ENCODE data around the gene RNF17. TPM values are rescaled to one million over a fixed set of nuclear protein-coding genes. Genes with fewer than 3 reads are reported as not detected.

Gene RNF17
- total RNA-seq, 1 experiment from 2014 or later, result not detected

DNA sequence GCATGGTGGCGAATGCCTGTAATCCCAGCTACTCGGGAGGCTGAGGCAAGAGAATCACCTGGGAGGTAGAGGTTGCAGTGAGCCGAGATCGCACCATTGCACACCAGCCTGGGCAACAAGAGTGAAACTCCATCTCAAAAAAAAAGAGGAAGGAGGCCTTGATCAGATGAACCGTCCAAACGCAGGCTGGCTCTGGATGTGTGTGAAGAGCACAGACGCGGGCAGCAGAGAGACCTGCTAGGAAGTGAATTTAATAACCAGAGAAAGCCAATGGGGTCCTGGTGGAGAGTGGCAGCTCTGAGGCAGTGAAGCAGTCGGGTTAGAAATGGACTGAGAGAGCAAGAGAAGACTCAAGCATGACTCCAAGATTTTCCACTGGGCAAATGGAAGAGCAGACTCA, 136.5 kb downstream of the RNF17 start:
- Histone ChIP-seq H3K27ac (ENCODE audit: low read depth, low read length) (no peak overlapping the region), H3K4me2 (ENCODE audit: low read length) (no peak overlapping the region), H4K20me1 (ENCODE audit: insufficient read depth) (no peaks in the 10 kb centered on the region), H2AFZ (ENCODE audit: low read depth, low read length, poor library complexity, severe bottlenecking) (no peak overlapping the region), H3K4me3 (replicated peaks in 1 of 2; ENCODE audit: low read depth in 1 of 2, low read length in 2 of 2) (no peak overlapping the region), H3K9ac (ENCODE audit: low read length) (no peak overlapping the region), H3K9me3 (ENCODE audit: control insufficient read depth in 1 of 2, insufficient read depth in 1 of 2, low read depth in 1 of 2, low read length in 2 of 2) (no peaks in the 10 kb centered on the region), H3K4me1 (ENCODE audit: control insufficient read depth in 1 of 2, insufficient read depth in 2 of 2, low read length in 2 of 2) (no peaks in the 10 kb centered on the region), H3K27me3 (ENCODE audit: insufficient read depth, low read length) (no peaks in the 10 kb centered on the region), H3K9me2 (ENCODE audit: insufficient read depth) (no peaks in the 10 kb centered on the region), H3K79me2 (ENCODE audit: insufficient read depth, low read length) (no peaks in the 10 kb centered on the region; the same call in 1 of the 2 replicates), H3K36me3 (ENCODE audit: control insufficient read depth in 1 of 2, insufficient read depth in 2 of 2, low read length in 2 of 2) (peaks cover 7 to 9% of the 10 kb centered on the region in 2 experiments; a peak in 2 of 4 replicates)
- ATAC-seq (no peak), DNase-seq (ENCODE audit: low read depth, low spot score) (no peak)
- TF ChIP-seq, protein P1, sequence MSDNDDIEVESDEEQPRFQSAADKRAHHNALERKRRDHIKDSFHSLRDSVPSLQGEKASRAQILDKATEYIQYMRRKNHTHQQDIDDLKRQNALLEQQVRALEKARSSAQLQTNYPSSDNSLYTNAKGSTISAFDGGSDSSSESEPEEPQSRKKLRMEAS (IDR thresholded peaks at IDR 0.05), result no peak
- TF ChIP-seq TCF7L2 (IDR thresholded peaks at IDR 0.05; ENCODE audit: borderline replicate concordance, extremely low read depth, insufficient read depth, insufficient read length) (no peak), EGR1 (IDR thresholded peaks at IDR 0.05; ENCODE audit: low read depth) (no peak), ZFX (IDR thresholded peaks at IDR 0.05) (no peak), SP1 (IDR thresholded peaks at IDR 0.05; ENCODE audit: low read depth) (no peak), CBX3 (IDR thresholded peaks at IDR 0.05; ENCODE audit: low read depth) (no peak), JUND (IDR thresholded peaks at IDR 0.05) (no peak), ELF1 (IDR thresholded peaks at IDR 0.05; ENCODE audit: borderline replicate concordance, low read depth) (no peak), EZH2phosphoT487 (IDR thresholded peaks at IDR 0.05; ENCODE audit: borderline replicate concordance) (no peak), POLR2A (IDR thresholded peaks at IDR 0.05; ENCODE audit: borderline replicate concordance, extremely low read depth, insufficient read depth, insufficient read length) (no peak), ZNF274 (IDR thresholded peaks at IDR 0.05; ENCODE audit: low read depth, low read length) (no peak), EZH2 (IDR thresholded peaks at IDR 0.05) (no peak)
- TF ChIP-seq, protein P2, sequence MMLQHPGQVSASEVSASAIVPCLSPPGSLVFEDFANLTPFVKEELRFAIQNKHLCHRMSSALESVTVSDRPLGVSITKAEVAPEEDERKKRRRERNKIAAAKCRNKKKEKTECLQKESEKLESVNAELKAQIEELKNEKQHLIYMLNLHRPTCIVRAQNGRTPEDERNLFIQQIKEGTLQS (IDR thresholded peaks at IDR 0.05), result no peak
- TF ChIP-seq, protein P3, sequence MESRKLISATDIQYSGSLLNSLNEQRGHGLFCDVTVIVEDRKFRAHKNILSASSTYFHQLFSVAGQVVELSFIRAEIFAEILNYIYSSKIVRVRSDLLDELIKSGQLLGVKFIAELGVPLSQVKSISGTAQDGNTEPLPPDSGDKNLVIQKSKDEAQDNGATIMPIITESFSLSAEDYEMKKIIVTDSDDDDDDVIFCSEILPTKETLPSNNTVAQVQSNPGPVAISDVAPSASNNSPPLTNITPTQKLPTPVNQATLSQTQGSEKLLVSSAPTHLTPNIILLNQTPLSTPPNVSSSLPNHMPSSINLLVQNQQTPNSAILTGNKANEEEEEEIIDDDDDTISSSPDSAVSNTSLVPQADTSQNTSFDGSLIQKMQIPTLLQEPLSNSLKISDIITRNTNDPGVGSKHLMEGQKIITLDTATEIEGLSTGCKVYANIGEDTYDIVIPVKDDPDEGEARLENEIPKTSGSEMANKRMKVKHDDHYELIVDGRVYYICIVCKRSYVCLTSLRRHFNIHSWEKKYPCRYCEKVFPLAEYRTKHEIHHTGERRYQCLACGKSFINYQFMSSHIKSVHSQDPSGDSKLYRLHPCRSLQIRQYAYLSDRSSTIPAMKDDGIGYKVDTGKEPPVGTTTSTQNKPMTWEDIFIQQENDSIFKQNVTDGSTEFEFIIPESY (IDR thresholded peaks at IDR 0.05; ENCODE audit: extremely low read depth, insufficient replicate concordance, low read length), result no peak
- TF ChIP-seq, protein P4, sequence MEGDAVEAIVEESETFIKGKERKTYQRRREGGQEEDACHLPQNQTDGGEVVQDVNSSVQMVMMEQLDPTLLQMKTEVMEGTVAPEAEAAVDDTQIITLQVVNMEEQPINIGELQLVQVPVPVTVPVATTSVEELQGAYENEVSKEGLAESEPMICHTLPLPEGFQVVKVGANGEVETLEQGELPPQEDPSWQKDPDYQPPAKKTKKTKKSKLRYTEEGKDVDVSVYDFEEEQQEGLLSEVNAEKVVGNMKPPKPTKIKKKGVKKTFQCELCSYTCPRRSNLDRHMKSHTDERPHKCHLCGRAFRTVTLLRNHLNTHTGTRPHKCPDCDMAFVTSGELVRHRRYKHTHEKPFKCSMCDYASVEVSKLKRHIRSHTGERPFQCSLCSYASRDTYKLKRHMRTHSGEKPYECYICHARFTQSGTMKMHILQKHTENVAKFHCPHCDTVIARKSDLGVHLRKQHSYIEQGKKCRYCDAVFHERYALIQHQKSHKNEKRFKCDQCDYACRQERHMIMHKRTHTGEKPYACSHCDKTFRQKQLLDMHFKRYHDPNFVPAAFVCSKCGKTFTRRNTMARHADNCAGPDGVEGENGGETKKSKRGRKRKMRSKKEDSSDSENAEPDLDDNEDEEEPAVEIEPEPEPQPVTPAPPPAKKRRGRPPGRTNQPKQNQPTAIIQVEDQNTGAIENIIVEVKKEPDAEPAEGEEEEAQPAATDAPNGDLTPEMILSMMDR (IDR thresholded peaks at IDR 0.05 in 2 of 3, conservative IDR thresholded peaks at IDR 0.05 in 1 of 3; ENCODE audit: borderline replicate concordance in 1 of 3, insufficient read depth in 1 of 3, low read depth in 2 of 3, low read length in 2 of 3), result no peak
- TF ChIP-seq, protein P5, sequence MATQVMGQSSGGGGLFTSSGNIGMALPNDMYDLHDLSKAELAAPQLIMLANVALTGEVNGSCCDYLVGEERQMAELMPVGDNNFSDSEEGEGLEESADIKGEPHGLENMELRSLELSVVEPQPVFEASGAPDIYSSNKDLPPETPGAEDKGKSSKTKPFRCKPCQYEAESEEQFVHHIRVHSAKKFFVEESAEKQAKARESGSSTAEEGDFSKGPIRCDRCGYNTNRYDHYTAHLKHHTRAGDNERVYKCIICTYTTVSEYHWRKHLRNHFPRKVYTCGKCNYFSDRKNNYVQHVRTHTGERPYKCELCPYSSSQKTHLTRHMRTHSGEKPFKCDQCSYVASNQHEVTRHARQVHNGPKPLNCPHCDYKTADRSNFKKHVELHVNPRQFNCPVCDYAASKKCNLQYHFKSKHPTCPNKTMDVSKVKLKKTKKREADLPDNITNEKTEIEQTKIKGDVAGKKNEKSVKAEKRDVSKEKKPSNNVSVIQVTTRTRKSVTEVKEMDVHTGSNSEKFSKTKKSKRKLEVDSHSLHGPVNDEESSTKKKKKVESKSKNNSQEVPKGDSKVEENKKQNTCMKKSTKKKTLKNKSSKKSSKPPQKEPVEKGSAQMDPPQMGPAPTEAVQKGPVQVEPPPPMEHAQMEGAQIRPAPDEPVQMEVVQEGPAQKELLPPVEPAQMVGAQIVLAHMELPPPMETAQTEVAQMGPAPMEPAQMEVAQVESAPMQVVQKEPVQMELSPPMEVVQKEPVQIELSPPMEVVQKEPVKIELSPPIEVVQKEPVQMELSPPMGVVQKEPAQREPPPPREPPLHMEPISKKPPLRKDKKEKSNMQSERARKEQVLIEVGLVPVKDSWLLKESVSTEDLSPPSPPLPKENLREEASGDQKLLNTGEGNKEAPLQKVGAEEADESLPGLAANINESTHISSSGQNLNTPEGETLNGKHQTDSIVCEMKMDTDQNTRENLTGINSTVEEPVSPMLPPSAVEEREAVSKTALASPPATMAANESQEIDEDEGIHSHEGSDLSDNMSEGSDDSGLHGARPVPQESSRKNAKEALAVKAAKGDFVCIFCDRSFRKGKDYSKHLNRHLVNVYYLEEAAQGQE (IDR thresholded peaks at IDR 0.05; ENCODE audit: low read depth), result no peak
- ChIA-PET RAD21 (ENCODE audit: low non-redundant PET in 1 of 2, low total read pairs in 2 of 2, uncharacterized antibody in 2 of 2, unreplicated experiment in 2 of 2) (no interaction called here), POLR2A (no interaction called here), CTCF (no interaction called here)
- intact Hi-C loops (cut with micrococcal nuclease), result no loop called here
- BruUV-seq (replicated peaks), result no TSS peak
